Neural cell (in vitro differentiated cells): ENCODE measurements around the gene SERTAD2.

Source experiments
- EP300 ChIP-seq: fragments of 450-650 bp; conservative IDR thresholded peaks from 2 replicates; pipeline ENCODE4 v1.6.1; 2014; ENCODE audit warnings: antibody characterized with exemption, mild to moderate bottlenecking, moderate library complexity; ENCODE audit not compliant: poor library complexity, severe bottlenecking
- POLR2AphosphoS5 ChIP-seq: IDR thresholded peaks from 2 replicates; pipeline ENCODE4 v1.6.1; 2012
- TAF1 ChIP-seq: IDR thresholded peaks from 2 replicates; pipeline ENCODE4 v1.6.1; 2012; ENCODE audit warnings: low read depth
- TF ChIP-seq, protein P1 (sequence below): fragments of 450-650 bp; IDR thresholded peaks from 2 replicates; pipeline ENCODE4 v1.5.1; 2014; ENCODE audit warnings: antibody characterized with exemption, mild to moderate bottlenecking, moderate library complexity; ENCODE audit not compliant: poor library complexity, severe bottlenecking

DNA sequence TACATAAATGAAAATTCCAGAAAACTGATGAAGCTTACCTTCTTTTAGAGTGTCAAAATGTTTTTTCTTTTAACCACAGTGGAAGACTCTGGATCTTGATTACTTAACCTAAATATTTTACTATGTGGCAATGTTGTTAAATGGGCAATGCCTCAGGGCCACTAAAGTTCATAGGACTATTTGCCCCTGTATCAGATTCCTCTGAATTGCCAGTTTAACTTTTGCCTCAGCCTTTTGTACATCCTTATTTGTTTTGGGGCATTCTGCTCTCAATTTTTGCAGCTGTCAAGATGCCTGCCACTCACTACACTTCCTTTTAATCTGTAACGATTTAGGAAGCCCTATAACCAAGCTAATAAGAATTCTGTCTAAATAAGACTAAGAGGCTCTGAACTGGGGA, 31.7 kb upstream of the SERTAD2 start:
- TF ChIP-seq, protein P1, sequence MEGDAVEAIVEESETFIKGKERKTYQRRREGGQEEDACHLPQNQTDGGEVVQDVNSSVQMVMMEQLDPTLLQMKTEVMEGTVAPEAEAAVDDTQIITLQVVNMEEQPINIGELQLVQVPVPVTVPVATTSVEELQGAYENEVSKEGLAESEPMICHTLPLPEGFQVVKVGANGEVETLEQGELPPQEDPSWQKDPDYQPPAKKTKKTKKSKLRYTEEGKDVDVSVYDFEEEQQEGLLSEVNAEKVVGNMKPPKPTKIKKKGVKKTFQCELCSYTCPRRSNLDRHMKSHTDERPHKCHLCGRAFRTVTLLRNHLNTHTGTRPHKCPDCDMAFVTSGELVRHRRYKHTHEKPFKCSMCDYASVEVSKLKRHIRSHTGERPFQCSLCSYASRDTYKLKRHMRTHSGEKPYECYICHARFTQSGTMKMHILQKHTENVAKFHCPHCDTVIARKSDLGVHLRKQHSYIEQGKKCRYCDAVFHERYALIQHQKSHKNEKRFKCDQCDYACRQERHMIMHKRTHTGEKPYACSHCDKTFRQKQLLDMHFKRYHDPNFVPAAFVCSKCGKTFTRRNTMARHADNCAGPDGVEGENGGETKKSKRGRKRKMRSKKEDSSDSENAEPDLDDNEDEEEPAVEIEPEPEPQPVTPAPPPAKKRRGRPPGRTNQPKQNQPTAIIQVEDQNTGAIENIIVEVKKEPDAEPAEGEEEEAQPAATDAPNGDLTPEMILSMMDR: no peak
- TF ChIP-seq POLR2AphosphoS5 (no peak), EP300 (no peak), TAF1 (no peak)
